GM19372 (cell line): ENCODE measurements around the gene PLEK.
"Not testable (repeated sequence)": the region's sequence is repeated elsewhere in the genome, so short reads cannot be mapped to it uniquely, and the experiment has no call there.

Experiments used
- ATAC-seq: cut with Tn5 transposase; IDR thresholded peaks from one replicate; pipeline ENCODE4 v1.9.1; 2021; ENCODE audit warnings: mild to moderate bottlenecking, low read depth, moderate library complexity; ENCODE audit not compliant: unreplicated experiment

The PLEK gene

DNA sequence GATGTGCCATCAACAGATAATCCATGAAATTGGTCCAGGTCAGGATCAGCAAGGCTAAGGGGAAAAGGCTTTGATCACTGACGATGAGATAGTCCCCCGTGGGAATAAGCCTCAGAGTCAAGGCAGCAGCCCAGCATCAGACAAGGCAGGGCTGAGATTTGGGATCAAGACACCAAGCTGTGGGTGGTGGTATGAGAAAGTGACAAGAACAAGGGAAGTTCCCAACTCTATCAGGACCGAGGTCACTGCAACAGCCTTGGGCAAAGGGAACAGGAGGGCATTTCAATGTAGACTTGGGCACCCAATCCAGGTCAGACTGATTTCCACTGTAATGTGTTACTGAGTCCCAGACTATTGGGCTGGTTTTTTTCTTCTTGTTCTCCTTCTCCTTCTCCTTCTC, 18.7 kb downstream of the PLEK start:
- ATAC-seq, result no peak

DNA sequence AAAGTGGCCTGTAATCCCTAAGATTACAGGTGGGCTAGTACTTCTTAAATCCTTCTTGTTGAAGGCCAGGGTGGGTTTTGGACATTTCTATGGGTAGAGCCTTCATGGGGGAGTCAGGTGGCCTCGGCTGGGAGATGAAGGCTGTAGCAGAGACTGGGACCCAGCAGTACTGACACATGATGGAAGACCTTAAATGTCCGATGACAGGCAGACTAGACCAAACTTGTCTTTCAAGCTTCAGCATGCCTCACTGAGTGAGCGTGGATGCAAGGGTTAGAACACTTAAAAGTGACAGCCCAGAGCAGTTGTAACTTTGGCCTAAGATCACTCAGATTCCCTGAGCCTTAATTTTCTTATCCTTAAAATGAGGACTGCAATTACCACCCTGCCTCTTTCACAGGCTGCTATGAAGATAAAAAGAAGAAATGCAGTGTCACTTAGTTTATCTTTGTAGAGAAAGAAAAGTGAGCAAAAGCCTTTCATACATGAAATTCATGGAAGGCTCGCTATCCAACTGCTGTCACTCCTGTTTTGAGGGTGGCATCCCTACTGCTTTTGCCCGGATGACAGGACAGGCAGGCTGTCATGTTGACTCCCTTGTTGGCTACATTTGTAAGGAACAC, 19.5 kb downstream of the PLEK start:
- ATAC-seq, result no peak

DNA sequence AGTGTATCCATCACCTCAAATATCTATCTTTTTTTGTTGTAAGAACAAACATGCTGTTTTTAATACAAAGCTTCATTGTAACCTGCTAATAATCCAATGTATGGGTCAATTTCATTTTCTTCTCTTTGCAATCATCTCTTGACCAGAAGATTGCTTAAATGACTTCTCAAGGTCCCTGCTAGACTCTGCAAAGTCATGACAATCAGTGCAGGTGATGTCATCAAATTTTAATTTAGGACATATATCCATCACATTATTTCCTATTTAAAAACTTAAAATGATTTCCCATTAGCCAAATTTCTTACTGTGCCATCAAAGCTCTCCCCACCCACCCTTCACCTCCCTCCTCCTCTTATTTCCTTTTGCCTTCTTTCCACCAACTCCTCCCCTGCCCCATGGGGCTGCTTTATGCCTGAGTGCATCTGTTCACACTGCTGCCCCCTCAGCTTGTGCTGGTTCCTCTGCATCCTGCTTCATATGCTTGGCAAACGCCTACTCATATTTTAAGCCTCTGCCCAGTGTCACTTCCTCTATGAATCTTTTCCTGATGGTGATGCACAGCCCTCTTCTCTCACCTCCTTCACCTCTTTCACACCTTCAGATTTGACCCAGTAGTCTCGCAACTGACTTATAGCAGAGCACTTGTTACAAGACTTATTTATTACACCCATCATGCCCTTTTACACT, 20.3 kb downstream of the PLEK start:
- peak; percentile 46 for ATAC-seq

DNA sequence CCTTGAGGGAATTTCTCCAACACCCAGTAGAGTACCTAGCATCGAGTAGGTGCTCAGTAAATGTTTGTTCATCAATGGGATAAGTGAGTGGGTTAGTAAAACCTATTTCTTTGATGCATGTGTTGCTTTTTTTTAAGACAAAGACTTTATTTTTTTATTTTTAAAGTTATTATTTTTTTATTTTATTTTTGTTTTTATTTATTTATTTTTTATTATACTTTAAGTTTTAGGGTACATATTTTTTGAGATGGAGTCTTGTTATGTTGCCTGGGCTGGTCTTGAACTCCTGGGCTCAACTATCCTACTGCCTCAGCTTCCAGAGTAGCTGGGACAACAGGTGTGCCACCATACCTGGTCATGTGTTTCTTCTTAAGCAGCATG, 20.8 kb downstream of the PLEK start:
- no peak for ATAC-seq

DNA sequence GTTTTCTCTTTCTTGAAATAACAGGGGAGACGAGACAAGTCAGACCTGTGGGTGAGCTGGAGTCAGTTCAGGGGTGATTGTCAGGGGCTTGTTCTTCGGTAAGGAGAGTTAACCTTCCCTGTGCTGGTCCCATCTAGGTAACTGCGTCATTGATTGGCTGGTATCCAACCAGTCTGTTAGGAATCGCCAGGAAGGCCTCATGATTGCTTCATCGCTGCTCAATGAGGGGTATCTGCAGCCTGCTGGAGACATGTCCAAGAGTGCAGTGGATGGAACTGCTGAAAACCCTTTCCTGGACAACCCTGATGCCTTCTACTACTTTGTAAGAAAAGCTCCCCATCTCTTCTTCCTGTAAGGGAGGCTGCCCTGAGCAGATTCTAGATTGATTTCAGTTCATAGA, 21.3 kb downstream of the PLEK start:
- no peak for ATAC-seq

DNA sequence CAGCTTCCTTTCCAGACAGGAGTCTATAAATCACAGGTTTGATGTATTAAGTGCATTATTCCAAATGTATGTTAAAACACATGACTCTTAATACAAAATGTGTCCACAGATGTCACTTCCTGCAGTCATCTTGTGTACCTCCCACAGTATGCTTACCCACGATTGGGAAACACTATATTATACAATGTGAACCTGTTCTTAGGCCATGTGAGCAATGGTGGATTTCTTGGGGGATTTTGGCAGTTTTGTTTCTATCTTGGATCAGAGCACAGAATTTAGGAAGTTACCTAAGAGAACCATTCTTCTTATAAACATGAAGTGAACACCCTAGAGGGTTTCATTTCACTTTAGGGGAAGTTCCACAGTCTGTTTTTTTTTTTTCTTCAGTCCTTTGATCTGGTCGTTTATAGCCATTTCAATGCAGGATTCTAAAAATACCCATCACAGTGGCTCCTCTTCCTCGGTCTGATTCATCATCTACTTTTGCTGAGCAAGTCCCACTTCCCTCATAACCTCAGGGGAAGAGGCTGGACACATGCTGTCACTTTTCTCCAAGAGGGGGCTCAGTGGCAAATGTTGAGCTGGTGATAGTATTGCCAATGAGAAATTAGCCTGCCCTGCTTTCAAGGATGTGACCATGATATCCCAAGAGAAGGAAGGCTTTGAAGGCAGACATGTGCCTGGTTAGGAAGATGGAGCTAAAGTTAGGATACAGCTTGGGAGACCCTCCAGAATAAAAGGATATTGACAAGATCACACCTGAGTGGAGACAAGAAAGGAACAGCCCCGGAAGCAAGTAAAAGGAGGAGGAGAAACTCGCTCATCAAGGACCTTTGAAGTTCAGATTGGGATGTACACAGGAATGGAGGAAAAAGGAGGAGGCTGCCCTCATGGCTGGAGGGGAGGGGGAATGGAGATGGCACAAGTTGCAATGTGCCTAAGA, 22.6 kb downstream of the PLEK start:
- peak; percentile 51 for ATAC-seq

DNA sequence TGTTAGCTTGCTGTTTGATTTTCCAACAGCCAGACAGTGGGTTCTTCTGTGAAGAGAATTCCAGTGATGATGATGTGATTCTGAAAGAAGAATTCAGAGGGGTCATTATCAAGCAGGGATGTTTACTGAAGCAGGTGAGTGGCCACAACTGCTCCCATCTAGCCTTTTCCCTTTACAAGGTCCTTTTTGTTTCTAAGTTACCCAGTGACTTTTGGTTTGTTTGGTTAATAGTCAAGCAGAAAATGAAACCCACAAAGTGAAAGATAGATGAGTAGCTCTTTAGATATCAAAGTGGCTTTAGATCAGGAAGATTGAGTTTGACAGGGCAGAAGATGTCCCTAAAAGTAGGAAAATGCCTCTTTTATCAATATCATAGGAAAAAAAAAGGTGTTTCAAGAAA, 23.3 kb downstream of the PLEK start:
- ATAC-seq, result no peak

DNA sequence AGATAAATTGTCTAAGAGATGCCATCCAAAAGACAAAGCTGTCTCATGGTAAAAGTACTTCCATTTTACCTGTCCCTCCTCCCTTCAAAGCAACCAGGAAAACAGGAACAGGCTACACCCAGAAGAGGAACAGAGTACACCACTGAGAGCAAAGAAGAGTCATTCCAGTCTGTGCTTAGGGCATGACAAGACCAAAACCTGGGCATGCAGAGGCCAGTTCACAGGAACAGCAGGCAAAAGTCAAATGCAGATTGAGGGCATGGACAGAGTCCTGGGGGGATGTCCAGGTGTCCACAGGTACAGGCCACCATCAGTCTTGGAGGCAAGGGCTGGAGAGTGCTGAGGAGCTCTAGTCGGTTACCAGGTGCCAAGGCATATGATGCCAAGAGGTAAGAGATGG, 23.7 kb downstream of the PLEK start:
- ATAC-seq, result no peak

DNA sequence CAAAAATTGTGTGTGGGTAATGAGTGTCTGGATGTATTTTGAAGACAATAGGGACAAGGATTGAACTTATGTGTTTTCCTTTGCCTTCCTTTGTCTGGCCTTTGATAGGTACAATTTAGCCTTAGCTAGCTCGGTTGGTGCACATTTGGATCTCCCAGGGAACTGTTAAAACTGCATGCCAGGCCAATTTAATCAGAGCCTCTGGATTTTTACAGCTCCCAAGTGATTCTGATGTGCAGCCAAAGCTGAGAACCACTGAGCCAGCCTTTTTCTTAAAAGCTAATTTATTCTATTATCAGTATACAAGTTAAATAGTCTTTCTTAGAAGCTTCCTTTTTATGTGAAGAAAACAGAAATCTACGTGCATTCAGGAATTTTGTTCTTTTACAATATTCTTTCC, 25.0 kb downstream of the PLEK start:
- ATAC-seq, result no peak

DNA sequence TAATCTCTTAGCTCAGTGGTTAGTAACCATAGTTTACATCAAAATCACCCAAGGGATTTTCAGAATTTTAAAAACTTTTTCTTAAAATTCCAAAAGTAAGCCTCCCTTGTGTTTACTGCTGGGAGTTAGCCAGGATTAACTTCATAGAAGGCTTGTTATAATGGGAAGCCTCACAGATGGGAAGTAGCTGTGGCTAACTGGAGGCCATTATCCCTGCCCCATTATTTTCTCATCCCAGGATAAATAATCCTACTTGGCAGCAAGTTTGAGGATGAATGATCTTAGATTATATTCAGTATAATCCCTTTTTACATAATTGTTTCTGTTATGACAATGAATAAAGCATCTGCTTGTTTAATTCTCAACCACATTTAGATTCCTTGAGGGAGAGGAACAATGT, 25.5 kb downstream of the PLEK start:
- ATAC-seq, result no peak

DNA sequence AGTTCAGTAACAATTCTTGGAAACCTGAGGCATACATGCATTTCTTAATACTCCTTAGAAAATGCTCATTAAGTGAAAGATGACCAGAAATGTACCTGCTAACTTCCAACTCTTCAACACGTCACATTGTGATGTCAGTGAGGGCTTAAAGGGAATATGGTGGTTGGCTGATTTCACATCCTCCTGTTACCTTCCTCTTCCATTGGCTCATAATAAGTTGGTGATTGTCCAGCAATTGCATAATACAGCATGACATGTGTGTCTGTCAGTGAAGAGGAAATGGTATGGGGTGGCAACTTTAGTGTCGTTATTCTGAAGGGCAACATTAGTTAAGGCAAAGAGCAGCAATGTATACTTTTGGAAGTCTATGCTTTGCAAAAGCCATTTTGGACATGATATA, 26.0 kb downstream of the PLEK start:
- ATAC-seq, result no peak

DNA sequence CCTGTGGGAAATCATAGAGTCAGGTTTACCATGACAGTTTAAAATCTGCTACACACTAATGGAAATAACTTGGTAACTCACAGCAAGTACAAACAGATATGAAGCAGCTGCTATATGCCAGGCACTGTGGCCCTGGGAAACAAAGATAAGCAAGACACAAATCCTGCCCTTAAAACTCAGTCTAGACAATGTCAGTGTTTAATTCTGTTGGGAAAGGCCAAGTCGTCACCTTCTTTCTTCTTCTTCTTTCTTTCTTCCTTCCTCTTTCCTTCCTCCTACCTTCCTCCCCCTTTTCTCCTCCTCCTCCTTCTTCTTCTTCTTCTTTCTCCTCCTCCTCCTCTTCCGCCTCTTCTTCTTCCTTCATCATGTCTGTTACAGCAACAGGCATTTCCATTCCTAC, 26.8 kb downstream of the PLEK start:
- ATAC-seq, result no peak

DNA sequence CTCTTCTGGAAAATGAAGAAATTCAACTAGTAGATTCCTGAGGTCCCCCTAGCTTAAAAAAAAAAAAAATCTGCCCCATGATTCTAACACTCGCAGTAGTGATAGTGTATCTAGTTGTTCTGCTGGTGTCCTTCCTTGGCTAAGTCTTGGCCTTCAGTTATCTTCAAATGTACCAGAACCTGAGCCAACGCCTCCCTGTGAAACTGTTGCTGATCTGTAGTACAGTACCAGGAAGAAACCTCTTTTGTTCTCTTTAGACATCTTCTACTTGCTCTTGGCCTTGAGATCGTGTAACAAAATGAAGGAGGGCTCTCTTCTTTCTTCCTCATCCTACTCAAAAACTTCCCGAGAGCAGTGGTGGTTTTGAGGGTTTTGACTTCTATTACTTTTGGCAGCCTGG, 31.0 kb downstream of the PLEK start:
- ATAC-seq, result no peak

DNA sequence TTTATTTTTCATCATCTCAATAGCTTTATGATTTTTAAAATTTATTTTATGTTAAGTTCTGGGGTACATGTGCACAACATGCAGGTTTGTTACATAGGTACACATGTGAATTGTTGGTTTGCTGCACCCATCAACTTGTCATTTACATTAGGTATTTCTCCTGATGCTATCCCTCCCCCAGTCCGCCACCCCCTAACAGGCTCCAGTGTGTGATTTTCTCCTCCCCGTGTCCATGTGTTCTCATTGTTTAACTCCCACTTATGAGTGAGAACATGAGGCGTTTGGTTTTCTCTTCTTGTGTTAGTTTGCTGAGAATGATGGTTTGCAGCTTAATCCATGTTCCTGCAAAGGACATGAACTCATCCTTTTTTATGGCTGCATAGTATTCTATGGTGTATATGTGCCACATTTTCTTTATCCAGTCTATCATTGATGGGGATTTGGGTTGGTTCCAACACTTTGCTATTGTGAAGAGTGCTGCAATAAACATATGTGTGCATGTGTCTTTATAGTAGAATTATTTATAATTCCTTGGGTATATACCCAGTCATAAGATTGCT, 32.7 kb downstream of the PLEK start:
- not testable (repeated sequence) for ATAC-seq

DNA sequence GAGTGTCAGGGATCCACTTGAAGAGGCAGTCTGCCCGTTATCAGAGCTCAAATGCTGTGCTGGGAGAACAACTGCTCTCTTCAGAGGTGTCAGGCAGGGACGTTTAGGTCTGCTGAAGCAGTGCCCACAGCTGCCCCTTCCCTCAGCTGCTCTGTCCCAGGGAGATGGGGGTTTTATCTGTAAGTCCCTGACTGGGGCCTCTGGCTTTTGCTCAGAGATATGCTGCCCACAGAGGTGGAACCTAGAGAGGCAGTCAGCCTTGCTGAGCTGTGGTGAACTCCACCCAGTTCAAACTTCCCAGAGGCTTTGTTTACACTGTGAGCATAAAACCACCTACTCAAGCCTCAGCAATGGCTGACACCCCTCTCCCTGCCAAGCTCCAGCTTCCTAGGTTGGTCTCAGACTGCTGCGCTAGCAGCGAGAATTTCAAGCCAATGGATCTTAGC, 38.1 kb downstream of the PLEK start:
- peak; percentile 76 for ATAC-seq

DNA sequence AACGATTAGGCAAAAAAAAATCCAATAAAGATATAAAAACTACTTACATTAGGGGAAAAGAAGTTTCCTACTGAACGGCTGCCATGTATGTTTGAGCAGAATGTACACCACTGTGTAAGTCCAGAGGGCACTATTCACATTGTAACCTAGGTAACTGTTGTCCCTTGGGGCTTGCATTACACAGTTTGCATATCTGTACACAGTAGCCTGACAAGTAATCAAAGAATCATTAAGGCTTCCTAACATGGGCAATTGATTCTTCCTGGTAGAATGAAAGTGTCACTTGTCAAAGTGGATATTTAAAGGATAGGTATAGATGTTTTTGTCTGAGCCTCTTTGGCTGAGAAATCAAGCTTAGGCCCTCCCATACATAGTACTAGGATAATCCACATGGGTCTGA, 39.1 kb downstream of the PLEK start:
- ATAC-seq, result no peak

DNA sequence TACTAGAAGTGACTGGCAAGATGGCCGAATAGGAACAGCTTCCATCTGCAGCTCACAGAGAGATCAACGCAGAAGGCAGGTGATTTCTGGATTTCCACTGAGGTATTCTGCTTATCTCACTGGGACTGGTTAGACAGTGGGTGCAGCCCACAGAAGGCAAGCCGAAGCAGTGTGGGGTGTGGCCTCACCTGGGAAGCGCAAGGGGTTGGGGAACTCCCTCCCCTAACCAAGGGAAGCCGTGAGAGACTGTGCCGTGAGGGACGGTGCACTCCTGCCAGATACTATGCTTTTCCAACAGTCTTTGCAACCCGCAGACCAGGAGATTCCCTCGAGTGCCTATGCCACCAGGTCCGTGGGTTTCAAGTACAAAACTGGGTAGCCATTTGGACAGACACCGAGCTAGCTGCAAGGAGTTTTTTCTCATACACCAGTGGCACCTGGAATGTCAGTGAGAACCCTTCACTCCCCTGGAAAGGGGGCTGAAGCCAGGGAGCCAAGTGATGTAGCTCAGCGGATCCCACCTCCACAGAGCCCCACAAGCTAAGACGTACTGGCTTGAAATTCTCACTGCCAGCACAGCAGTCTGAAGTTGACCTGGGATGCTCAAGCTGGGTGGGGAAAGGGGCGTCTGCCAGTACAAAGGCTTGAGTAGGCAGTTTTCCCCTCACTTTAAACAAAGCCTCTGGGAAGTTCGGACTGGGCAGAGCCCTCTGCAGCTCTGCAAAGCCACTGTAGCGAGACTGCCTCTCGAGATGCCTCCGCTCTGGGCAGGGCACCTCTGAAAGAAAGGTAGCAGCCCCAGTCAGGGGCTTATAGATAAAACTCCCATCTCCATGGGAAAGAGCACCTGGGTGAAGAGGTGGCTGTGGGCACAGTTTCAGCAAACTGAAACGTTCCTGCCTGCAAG, 40.1 kb downstream of the PLEK start:
- ATAC-seq, result no peak

DNA sequence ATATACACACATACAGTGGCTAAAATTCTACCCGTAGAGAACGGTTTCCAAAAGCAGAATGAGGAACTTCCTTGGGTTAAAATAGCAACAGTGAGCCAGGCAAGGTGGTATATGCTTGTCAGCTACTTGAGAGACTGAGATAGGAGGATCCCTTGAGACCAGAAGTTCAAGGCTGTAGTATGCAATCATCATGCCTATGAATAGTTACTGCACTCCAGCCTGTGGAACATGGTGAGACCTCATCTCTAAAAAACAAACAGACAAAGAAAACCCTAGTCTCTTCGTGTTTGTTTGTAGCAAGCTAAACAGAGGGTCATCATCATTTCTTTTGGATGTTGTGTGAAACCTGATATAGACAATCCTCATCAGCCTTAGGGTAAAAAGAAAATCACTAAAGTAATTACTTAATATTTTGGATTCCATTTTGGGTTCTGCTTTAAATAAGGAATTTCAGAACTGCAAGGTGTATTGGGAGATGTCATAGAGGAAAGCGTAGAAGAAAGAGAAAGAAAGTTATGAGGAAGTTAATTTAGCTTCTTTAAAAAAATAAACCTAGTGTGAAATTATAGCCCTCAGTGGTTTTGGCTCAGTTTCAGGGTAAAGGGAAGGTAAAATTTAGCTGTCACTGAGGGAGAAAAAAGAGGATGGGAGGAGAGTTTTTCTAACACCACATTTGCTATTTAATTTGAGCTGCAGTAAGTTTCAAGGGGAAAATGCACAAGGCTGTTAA, 46.5 kb downstream of the PLEK start:
- peak; percentile 92 for ATAC-seq

DNA sequence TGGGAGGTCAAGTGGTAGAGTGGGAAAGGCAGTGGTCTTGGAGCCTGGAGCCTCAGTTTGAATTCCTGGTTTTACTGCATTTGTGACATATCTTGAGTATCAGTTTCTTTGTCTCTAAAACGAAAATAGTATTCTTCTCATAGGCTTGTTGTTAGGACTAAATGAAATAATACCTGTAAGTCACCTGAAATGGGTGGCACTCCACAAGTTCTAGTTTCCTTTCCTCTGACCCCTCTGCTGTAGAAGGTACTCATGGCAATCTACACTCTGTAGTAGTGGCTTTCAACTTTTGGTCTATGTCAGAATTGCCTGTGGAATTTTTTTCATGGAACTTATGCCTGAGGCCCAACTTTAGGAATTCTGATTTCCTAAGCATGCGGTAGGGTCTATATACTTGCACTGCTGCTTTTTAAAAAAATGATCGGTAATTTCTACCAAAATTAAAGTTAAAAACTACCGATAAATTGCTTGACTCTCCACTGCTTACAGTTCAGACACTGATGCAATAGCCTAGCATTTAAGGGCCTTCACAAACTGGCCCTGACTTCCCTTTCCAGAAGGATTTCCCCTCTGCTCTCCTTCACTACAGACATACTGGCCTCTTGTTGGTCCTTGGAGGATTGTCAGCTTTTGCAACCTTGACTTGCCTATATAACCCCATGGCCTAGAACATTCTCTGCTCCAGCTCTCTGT, 47.2 kb downstream of the PLEK start:
- ATAC-seq, result peak; percentile 31
